ENCODE data around the gene NIM1K. TPM values are rescaled to one million over a fixed set of nuclear protein-coding genes. Genes with fewer than 3 reads are reported as not detected.
"Not testable (repeated sequence)": the region's sequence is repeated elsewhere in the genome, so short reads cannot be mapped to it uniquely, and the experiment has no call there.

The NIM1K gene
- total RNA-seq, 1 donor from 2014 or later, result 0.51 TPM

- POLR2A ChIA-PET, result no interaction called here
- Mint-ChIP-seq H3K27me3 (no peaks in the 10 kb centered on the region), H3K4me3 (no peak overlapping the region), H3K4me1 (no peaks in the 10 kb centered on the region), H3K36me3 (ENCODE audit: low read depth) (peaks cover 55% of the 10 kb centered on the region), H3K27ac (no peak overlapping the region), H3K9me3 (no peaks in the 10 kb centered on the region)
- intact Hi-C loops (cut with micrococcal nuclease), result no loop called here
- TF ChIP-seq CTCF (IDR thresholded peaks at IDR 0.05), result no peak
- ATAC-seq (ENCODE audit: low read depth) (no peak), DNase-seq (no peak)
- CTCF ChIA-PET, result no interaction called here
Observed at GRCh38 chr5:43155394-43156096, 36.5 kb upstream of the NIM1K start.

GRCh38 chr5:43156388-43156787 is 35.6 kb upstream of the NIM1K start:
- DNase-seq (no peak), ATAC-seq (ENCODE audit: low read depth) (no peak)
- intact Hi-C loops (cut with micrococcal nuclease), result no loop called here
- H3K36me3 Mint-ChIP-seq (ENCODE audit: low read depth), result peaks cover 55% of the 10 kb centered on the region
- H3K4me3 Mint-ChIP-seq, result no peak overlapping the region
- H3K27me3 Mint-ChIP-seq, result no peaks in the 10 kb centered on the region
- no peaks in the 10 kb centered on the region for H3K9me3 Mint-ChIP-seq
- CTCF ChIA-PET, result no interaction called here
- TF ChIP-seq CTCF (IDR thresholded peaks at IDR 0.05), result no peak
- no peak overlapping the region for H3K27ac Mint-ChIP-seq
- H3K4me1 Mint-ChIP-seq, result peaks cover 6% of the 10 kb centered on the region
- POLR2A ChIA-PET, result no interaction called here

- no peak for ATAC-seq (ENCODE audit: low read depth)
- ChIA-PET POLR2A (interaction anchor here (0.5 kb wide), 1 partner anchor 20 kb away, joined by 7 read pairs; no protein-coding TSS in a partner anchor), CTCF (no interaction called here)
Observed at GRCh38 chr5:43157068-43157467, 35.0 kb upstream of the NIM1K start.

GRCh38 chr5:43161244-43161643 is 30.8 kb upstream of the NIM1K start:
- Mint-ChIP-seq H3K4me3 (no peak overlapping the region), H3K9me3 (no peaks in the 10 kb centered on the region), H3K27ac (peak overlapping the region; percentile 50), H3K36me3 (ENCODE audit: low read depth) (peaks cover 68% of the 10 kb centered on the region), H3K27me3 (no peaks in the 10 kb centered on the region), H3K4me1 (peaks cover 12% of the 10 kb centered on the region)
- ATAC-seq (ENCODE audit: low read depth) (no peak), DNase-seq (no peak)
- ChIA-PET CTCF (no interaction called here), POLR2A (no interaction called here)
- TF ChIP-seq CTCF (IDR thresholded peaks at IDR 0.05), result no peak
- intact Hi-C loops (cut with micrococcal nuclease), result no loop called here

More at GRCh38 chr5:43157068-43157467, 35.0 kb upstream of the NIM1K start:
- Mint-ChIP-seq H3K4me3 (no peak overlapping the region), H3K36me3 (ENCODE audit: low read depth) (peaks cover 60% of the 10 kb centered on the region), H3K4me1 (peaks cover 9% of the 10 kb centered on the region), H3K27me3 (no peaks in the 10 kb centered on the region), H3K27ac (no peak overlapping the region), H3K9me3 (no peaks in the 10 kb centered on the region)
- no peak for TF ChIP-seq CTCF (IDR thresholded peaks at IDR 0.05)
- DNase-seq, result no peak
- intact Hi-C loops (cut with micrococcal nuclease), result no loop called here

- peaks cover 12% of the 10 kb centered on the region for H3K4me1 Mint-ChIP-seq
- H3K27me3 Mint-ChIP-seq; H3K4me3 Mint-ChIP-seq; CTCF ChIA-PET; H3K9me3 Mint-ChIP-seq; ATAC-seq (ENCODE audit: low read depth); intact Hi-C loops (cut with micrococcal nuclease); H3K27ac Mint-ChIP-seq; DNase-seq: not testable (repeated sequence)
- POLR2A ChIA-PET, result interaction anchor here (0.6 kb wide), 1 partner anchor 170 kb away, joined by 3 read pairs; no protein-coding TSS in a partner anchor
- H3K36me3 Mint-ChIP-seq (ENCODE audit: low read depth), result peaks cover 63% of the 10 kb centered on the region
Observed at GRCh38 chr5:43164801-43165200, 27.2 kb upstream of the NIM1K start.
